Peyer's patch (tissue), 4 donors: ENCODE results near the gene TGFBR2.

Experiments
- CTCF ChIP-seq, 6 experiments: fragments of 450-650 bp in 4 of 6; fragments of 200-600 bp in 2 of 6; sonication (generic) in 1 of 6; IDR thresholded peaks; one replicate each; pipeline ENCODE4 v1.5.1; 2017 to 2019; ENCODE audit warnings: antibody characterized with exemption in 6 of 6, mild to moderate bottlenecking in 3 of 6, moderate library complexity in 1 of 6
- POLR2A ChIP-seq, 2 donors: fragments of 450-650 bp; IDR thresholded peaks; one replicate each; pipeline ENCODE4 v1.5.1; 2017; ENCODE audit warnings: antibody characterized with exemption in 2 of 2, mild to moderate bottlenecking in 2 of 2, moderate library complexity in 2 of 2

GRCh38 chr3:30646181-30646876, 39.9 kb downstream of the TGFBR2 start:
- TF ChIP-seq CTCF (IDR thresholded peaks at IDR 0.05) = no peak
- no peak for TF ChIP-seq POLR2A (IDR thresholded peaks at IDR 0.05)
